HUES64 (cell line): ENCODE data around the gene NUAK1.

Experiments used
- H3K27ac ChIP-seq: 2 replicates; pipeline ENCODE4 v1.7.0; 2013; ENCODE audit warnings: low read depth, low read length, inconsistent platforms
- H3K27me3 ChIP-seq: 2 replicates; pipeline ENCODE4 v1.6.1; 2013; ENCODE audit warnings: mild to moderate bottlenecking, low read length; ENCODE audit not compliant: insufficient read depth
- H3K36me3 ChIP-seq: 2 replicates; pipeline ENCODE4 v1.6.1; 2013; ENCODE audit warnings: mild to moderate bottlenecking, low read length; ENCODE audit not compliant: insufficient read depth
- H3K4me1 ChIP-seq: 2 replicates; pipeline ENCODE4 v1.6.1; 2013; ENCODE audit warnings: mild to moderate bottlenecking, low read length, moderate library complexity; ENCODE audit not compliant: insufficient read depth
- H3K4me3 ChIP-seq: 2 replicates; pipeline ENCODE4 v1.5.1; 2013; ENCODE audit warnings: mild to moderate bottlenecking, low read length, moderate library complexity
- H3K9ac ChIP-seq: 2 replicates; pipeline ENCODE4 v1.6.1; 2013; ENCODE audit warnings: mild to moderate bottlenecking, low read depth, low read length
- H3K9me3 ChIP-seq: 2 replicates; pipeline ENCODE4 v1.6.1; 2013; ENCODE audit warnings: low read depth, low read length; ENCODE audit not compliant: insufficient read depth
- WGBS: fragments of 150-250, 120-280 bp; methylation state at CpG from one replicate; pipeline ENCODE4 v1.1.7; 2013; ENCODE audit warnings: missing lambda C conversion rate; 5-methylcytosine and 5-hydroxymethylcytosine counted together

The NUAK1 gene

GRCh38 chr12:106089935-106090334 is 48.8 kb downstream of the NUAK1 start:
- no peak overlapping the region for H3K4me3 ChIP-seq
- peaks cover 13% of the 10 kb centered on the region; the same call in 1 of the 2 replicates for H3K36me3 ChIP-seq
- peaks cover 2% of the 10 kb centered on the region; the same call in 1 of the 2 replicates for H3K4me1 ChIP-seq
- H3K9me3 ChIP-seq: no peaks in the 10 kb centered on the region
- WGBS: 99% methylated on average over 3 of the region's 3 CpGs
- no peak overlapping the region for H3K9ac ChIP-seq
- H3K27ac ChIP-seq: no peak overlapping the region
- no peaks in the 10 kb centered on the region for H3K27me3 ChIP-seq

GRCh38 chr12:106088811-106089485 is 49.8 kb downstream of the NUAK1 start:
- no peak overlapping the region for H3K9ac ChIP-seq
- H3K4me1 ChIP-seq: peaks cover 12% of the 10 kb centered on the region
- WGBS: 91% methylated on average over 9 of the region's 9 CpGs
- H3K27me3 ChIP-seq: no peaks in the 10 kb centered on the region
- no peaks in the 10 kb centered on the region for H3K9me3 ChIP-seq
- H3K27ac ChIP-seq: no peak overlapping the region
- H3K36me3 ChIP-seq: peaks cover 13% of the 10 kb centered on the region; the same call in 1 of the 2 replicates
- H3K4me3 ChIP-seq: no peak overlapping the region

DNA sequence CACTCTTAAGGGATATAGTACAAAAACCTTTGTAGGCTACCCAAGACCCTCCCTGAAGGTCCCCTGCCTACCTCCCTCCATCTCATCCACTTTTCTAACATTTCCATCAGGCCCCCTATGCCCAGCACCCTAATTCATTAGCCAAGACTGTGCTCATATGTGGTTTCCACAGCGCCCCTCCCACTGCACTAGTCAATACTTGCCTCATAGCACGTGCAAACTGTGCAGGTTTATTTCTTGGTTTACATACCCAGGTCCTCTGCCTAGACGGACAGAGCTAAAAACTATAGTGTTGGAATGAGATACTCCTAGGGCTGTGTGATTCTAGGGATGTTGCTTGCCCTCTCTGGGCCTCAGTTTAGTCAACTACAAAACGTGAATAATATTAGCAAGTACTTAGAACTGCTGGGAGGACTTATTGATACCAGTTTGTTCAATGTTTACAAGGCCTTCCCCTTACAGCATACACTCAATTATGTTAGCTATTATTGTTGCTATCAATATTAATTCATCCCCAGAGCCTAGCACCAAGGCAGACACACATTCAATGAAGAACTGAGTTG is 50.4 kb downstream of the NUAK1 start:
- no peaks in the 10 kb centered on the region for H3K27me3 ChIP-seq
- no peak overlapping the region for H3K4me3 ChIP-seq
- 85% methylated on average over 4 of the region's 4 CpGs for WGBS
- no peak overlapping the region for H3K27ac ChIP-seq
- H3K9me3 ChIP-seq: no peaks in the 10 kb centered on the region
- H3K9ac ChIP-seq: no peak overlapping the region
- H3K36me3 ChIP-seq: peaks cover 16% of the 10 kb centered on the region; the same call in 1 of the 2 replicates
- peaks cover 18% of the 10 kb centered on the region for H3K4me1 ChIP-seq

GRCh38 chr12:106086696-106087095 is 52.1 kb downstream of the NUAK1 start:
- Histone ChIP-seq H3K27me3 (no peaks in the 10 kb centered on the region), H3K36me3 (peaks cover 29% of the 10 kb centered on the region), H3K27ac (no peak overlapping the region), H3K9me3 (no peaks in the 10 kb centered on the region), H3K4me1 (peaks cover 20% of the 10 kb centered on the region), H3K4me3 (no peak overlapping the region), H3K9ac (no peak overlapping the region)
- 93% methylated on average over 19 of the region's 19 CpGs for WGBS

- Histone ChIP-seq H3K27ac (peak overlapping the region; percentile 92; the same call in 1 of the 2 replicates), H3K4me1 (peaks cover 24% of the 10 kb centered on the region), H3K9me3 (no peaks in the 10 kb centered on the region), H3K9ac (0 out of 2 replicates have a peak overlapping the region, but pooled peaks have one; percentile 12), H3K36me3 (peaks cover 43% of the 10 kb centered on the region), H3K27me3 (no peaks in the 10 kb centered on the region), H3K4me3 (no peak overlapping the region)
- 89% methylated on average over 1 of the region's 2 CpGs for WGBS
Observed at GRCh38 chr12:106085213-106085612, 53.5 kb downstream of the NUAK1 start.

DNA sequence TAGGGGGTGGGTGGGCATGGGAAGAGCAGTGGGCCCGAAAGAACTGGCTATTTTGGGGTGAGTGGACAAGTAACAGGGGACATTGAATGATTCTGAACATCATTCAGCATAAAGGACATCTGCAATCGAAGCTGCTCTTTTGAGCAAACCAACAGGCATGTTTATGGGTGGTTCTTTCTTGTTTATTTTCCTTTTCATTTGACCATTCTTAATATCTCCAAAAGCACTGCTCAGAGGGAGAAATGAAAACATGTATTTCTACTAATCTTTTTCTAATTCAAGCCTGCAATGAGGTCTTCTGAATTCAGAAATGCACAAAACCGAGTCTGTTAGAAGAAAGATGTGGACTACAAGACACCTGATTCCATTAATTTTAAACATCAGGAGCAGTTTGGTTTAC is 54.0 kb downstream of the NUAK1 start:
- H3K9me3 ChIP-seq: no peaks in the 10 kb centered on the region
- WGBS: 86% methylated on average over 3 of the region's 3 CpGs
- H3K36me3 ChIP-seq: peaks cover 43% of the 10 kb centered on the region
- H3K27me3 ChIP-seq: no peaks in the 10 kb centered on the region
- H3K4me1 ChIP-seq: peaks cover 25% of the 10 kb centered on the region
- no peak overlapping the region for H3K4me3 ChIP-seq
- H3K27ac ChIP-seq: peak overlapping the region; percentile 92
- H3K9ac ChIP-seq: no peak overlapping the region

DNA sequence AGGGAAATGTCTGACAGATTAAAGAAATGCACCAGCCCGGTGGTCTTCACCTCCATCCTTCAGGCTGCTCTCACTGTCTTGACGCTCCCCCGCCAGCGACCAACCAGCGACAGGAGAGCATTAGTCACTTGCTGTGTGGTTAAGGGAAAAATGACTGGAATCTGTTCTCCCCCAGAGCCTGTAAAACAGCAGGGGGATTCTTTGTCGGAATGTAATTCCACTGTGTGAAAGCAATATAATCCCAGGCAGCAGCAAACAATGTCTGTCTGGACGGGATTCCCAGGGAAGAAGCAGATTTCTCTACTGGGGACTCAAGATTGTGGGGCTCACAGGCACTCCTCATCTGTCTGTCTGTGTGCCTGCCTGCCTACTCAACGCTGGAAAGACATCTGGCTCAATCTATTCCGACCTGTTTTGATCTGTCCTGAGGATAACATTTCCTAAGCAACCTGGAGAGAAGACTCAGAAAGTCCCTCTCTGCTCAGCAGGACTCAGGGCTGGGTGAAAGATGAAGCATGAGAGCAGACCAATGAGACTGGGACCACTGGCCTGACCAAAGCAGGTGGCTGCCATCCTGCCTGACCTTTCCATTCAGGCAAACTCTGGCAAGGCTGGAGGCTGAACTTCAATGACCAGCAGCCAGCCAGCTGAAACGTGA is 54.6 kb downstream of the NUAK1 start:
- no peaks in the 10 kb centered on the region for H3K27me3 ChIP-seq
- peak overlapping the region; percentile 20; the same call in 1 of the 2 replicates for H3K4me3 ChIP-seq
- H3K9ac ChIP-seq: peak overlapping the region; percentile 67; the same call in 1 of the 2 replicates
- H3K27ac ChIP-seq: peak overlapping the region; percentile 92
- peaks cover 43% of the 10 kb centered on the region for H3K36me3 ChIP-seq
- no peaks in the 10 kb centered on the region for H3K9me3 ChIP-seq
- 19% methylated on average over 10 of the region's 10 CpGs for WGBS
- peaks cover 25% of the 10 kb centered on the region for H3K4me1 ChIP-seq

DNA sequence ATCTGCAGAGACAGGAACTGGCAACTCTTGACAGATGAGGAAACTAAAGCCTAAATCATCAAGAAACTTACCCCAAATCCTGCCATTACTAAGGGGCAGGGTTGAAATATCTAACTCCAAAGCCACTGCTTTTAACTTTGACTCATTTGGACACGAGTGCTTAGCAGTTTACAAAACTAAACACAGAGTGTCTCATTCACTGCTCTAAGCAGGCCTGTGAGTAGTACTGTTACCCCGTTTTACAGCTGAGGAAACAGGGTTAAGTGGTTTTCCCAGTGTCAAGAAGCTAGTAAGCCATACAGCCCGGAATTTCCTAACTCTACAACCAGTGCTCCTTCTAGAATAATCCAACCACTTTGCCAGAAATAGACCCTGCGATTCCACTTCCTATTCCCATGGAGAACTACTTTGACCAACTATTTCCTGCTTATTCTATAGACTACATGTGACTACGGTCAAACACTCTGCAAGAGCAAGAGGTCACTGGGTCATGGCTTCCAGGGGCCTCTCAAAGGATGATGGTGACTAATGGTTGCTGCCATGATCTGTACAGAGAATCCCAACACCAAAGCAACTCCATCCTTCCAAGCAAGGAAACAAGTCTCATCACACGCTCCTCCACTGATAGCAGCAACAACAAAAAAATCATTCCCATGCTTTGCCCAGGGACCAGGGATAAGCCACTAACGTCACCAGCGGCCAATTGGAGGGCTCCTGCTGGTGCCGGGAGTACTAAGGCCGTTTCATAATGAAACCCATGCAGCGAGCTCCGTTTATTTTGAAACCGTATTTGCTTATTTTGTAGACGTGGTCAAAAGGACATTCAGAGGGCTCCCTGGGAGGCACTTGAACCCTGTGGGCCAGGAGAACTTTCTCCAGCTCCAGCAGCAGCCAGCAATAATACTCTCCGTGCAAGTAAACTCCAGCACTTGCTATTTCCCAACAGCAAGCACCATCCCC is 56.3 kb downstream of the NUAK1 start:
- no peak overlapping the region for H3K4me3 ChIP-seq
- no peak overlapping the region for H3K27ac ChIP-seq
- 94% methylated on average over 15 of the region's 15 CpGs for WGBS
- no peaks in the 10 kb centered on the region for H3K27me3 ChIP-seq
- no peak overlapping the region for H3K9ac ChIP-seq
- H3K9me3 ChIP-seq: no peaks in the 10 kb centered on the region
- peaks cover 54% of the 10 kb centered on the region for H3K36me3 ChIP-seq
- peaks cover 25% of the 10 kb centered on the region for H3K4me1 ChIP-seq

GRCh38 chr12:106081606-106082005 is 57.1 kb downstream of the NUAK1 start:
- H3K4me1 ChIP-seq: peaks cover 25% of the 10 kb centered on the region
- H3K4me3 ChIP-seq: no peak overlapping the region
- H3K36me3 ChIP-seq: peaks cover 57% of the 10 kb centered on the region
- H3K27ac ChIP-seq: no peak overlapping the region
- no peaks in the 10 kb centered on the region for H3K9me3 ChIP-seq
- H3K9ac ChIP-seq: no peak overlapping the region
- H3K27me3 ChIP-seq: no peaks in the 10 kb centered on the region

GRCh38 chr12:106080791-106081170 is 58.0 kb downstream of the NUAK1 start:
- no peak overlapping the region for H3K27ac ChIP-seq

More at GRCh38 chr12:106080791-106081170, 58.0 kb downstream of the NUAK1 start:
- Histone ChIP-seq H3K9ac (no peak overlapping the region), H3K9me3 (no peaks in the 10 kb centered on the region), H3K27me3 (no peaks in the 10 kb centered on the region), H3K36me3 (peaks cover 53% of the 10 kb centered on the region), H3K4me3 (no peak overlapping the region), H3K4me1 (peaks cover 25% of the 10 kb centered on the region)
- 95% methylated on average over 5 of the region's 5 CpGs for WGBS
